Measurements from ENCODE around the gene NCK2.

Gene NCK2

DNA sequence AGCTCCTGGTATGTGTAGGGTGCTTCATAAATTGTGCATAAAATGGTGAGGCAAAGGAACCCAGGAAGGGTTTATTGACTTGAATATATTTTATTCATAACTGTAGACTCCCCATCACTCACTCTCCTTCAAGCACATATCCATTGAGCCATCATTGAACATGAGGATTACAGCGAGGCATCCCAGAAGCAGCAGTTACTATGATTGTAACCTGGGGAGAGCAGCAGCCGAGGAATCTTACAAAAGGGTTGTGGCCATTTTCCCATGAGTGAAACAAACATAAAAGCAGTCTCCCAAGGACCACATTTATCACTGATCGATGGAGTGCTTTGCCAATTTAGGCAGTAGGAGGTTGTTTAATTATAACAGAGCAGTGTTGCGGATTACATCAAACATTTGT is 183.4 kb downstream of the NCK2 start:
- DNase-seq (ENCODE audit: low spot score), result no peak

DNA sequence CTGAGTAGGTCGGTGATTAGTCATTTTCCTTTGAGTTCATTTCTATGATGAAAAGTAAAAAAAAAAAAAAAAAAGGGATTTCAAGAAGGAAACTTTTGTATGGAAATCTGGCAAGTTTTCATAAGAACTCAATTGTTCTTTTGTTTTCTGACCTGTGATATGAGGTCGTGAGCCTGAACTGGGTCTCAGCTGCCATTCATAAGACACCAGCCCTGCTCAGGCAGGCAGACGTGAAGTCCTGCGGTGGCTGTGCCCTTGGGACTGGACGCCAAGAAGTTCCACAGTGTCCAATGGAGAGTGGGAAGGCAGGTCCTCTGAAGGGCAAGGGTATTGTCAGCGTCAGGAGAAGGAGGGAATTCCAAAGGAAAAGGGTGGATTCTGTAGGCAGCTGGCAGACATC is 183.9 kb downstream of the NCK2 start:
- no peak for DNase-seq (ENCODE audit: low spot score)

DNA sequence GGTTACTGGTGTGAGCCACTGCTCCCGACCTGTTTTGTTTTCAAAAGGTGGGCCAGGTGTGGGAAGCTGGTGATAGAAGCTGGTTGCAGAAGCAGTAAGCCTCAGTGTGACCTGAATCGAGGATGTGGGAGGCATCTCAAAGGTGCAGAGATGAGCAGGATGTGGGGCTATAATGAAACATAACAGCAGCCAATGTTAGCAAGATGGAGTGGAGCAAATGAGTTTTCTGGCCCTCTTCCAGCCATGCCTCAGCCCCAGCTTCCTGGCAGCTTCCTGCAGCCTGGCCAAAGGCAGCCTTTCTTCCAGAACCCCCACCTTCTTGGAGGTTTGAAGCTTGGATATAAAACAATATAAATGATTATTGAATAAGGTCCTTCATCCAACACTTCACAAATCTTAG is 184.8 kb downstream of the NCK2 start:
- no peak for DNase-seq (ENCODE audit: low spot score)

DNA sequence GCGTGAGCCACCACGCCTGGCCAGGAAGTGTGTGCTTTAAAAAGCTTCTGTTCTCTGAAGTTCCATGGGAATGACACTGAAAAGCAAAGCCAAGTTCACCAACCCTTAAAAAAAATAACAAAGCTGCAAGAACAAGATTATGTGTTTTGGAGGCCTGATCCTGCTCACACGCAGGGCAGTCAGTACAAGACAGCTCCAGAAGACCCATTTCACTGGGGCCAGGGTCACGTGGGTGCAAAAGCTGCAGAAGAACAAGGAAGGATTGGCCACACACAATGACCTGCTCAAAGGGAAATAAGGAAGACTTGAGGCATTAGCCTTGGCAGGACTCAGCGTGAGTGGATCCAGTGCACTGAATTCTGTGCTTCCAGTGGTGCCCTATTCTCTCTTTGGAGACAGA is 187.9 kb downstream of the NCK2 start:
- DNase-seq (ENCODE audit: low spot score), result no peak

DNA sequence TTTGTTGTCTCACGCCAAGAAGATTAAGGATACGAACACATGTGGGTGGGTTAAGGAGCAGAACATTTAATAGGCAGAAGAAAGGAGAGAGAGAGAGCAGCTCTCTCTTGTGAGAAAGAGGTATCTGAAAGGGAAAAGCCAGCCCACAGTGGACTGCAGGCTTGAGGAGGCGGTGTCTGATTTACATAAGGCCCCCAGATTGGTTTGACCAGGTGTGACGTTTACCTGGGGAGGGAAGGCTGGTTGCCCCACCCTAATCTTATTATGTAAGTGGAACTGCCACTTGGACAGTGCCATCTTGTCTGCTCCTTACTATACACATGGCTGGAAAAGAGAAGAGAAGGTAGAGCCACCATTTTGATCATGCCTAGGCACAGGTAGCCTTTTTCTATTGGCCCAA is 189.2 kb downstream of the NCK2 start:
- DNase-seq (ENCODE audit: low spot score), result no peak

DNA sequence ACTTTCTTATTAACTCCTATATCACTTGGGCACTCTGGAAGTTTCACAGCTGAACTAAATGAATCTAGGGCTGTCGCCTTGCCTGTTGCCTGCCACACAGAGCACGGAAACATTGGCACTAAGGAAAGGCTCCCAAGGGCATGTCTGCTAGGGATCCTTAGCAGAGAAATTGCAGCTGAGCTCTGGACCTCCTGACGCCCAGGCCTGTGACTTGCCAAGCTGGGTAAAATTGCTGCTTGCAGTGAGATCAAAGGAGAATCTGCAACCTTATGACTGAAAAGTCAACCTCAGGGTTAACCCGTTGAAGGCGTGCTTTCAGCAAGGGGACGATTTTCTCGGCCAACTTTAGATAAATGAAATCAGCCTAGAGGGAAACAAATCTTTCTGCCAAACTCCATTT is 189.8 kb downstream of the NCK2 start:
- DNase-seq (ENCODE audit: low spot score), result no peak

DNA sequence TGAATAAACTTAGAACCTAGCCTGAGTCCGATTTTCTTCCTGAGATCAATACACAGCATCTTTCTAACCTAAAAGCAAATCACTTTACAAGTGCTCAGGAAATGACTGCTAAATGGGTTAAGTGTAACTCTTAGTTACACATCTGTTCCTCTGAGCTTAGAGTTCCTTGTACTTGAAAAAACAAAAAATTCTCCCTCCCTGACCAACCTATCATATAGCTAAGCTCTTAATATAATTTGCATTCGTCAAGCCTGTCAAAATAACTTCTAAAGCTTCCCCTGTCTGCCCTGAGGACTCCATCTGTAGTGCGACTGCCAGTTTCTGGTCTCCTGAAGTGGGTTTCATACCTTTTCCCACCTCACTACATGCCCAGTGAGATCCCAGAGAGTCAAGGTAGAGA is 190.4 kb downstream of the NCK2 start:
- DNase-seq (ENCODE audit: low spot score), result no peak

DNA sequence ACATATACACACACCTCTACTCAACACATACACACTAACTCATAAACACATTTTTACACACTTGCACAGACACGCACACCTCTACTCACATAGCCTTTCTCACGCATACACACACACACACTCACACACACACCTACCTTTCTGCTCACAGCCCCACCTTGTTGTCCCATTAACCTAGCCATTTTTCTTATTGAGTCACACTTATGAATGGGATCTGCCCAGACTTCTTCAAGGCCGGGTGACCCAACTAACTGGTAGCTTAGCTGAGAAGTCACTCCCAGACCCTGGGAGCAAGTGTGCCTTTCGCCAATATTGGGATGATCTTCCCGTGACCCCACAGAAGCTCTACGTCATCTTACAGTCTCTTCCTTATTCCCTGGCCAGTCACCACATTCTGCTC is 192.2 kb downstream of the NCK2 start:
- no peak for DNase-seq (ENCODE audit: low spot score)

DNA sequence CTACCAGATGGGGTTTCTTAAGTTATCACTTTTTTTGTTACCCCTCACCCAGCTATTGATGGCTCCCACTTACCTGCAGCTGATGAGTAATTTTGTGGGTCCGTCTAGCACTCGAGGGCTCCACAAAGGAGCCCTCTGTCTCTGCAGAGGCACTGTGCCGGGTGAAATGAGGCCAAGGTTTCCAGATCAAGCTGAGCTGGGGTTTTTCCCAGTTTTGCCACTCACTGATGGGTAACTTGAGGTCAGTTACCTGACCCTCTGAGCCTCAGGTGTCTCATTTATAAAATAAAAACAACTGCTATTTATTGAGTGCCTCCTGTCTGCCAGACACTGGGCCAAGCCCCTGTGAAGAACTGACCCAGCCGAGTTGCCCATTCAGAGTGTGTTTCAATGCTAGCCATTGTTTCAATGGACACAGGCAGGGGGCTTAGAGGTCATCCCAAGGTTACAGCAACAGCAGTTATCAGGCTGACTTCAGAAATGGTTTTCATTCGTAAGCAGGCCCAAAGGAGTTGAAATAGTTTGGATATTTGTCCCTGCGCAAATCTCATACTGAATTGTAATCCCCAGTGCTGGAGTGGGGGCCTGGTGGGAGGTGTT is 192.9 kb downstream of the NCK2 start:
- no peak for DNase-seq (ENCODE audit: low spot score)
